MM.1S (cell line): ENCODE measurements around the gene FIGN.
A peak's percentile ranks its signal among the peaks of the same experiment; 100 is the strongest.

Experiments
- DNase-seq: peaks from one replicate; pipeline ENCODE4 v3.0.0-alpha.2; 2015
- H2AFZ ChIP-seq: fragments of 300-600 bp; sonication (generic); 2 replicates; pipeline ENCODE4 v1.6.0; 2016; ENCODE audit warnings: antibody characterized with exemption, low read length
- H3F3A ChIP-seq: fragments of 300-600 bp; sonication (generic); 2 replicates; pipeline ENCODE4 v1.6.1; 2016; ENCODE audit warnings: mild to moderate bottlenecking, antibody characterized with exemption, low read length, moderate library complexity, mixed read lengths; ENCODE audit not compliant: insufficient read depth
- H3K27ac ChIP-seq: fragments of 300-600 bp; sonication (generic); 2 replicates; pipeline ENCODE4 v1.5.1; 2016; ENCODE audit warnings: mild to moderate bottlenecking, low read length
- H3K27me3 ChIP-seq: fragments of 300-600 bp; sonication (generic); replicated peaks from 2 replicates; pipeline ENCODE4 v1.6.0; 2016; ENCODE audit warnings: low read length; ENCODE audit not compliant: insufficient read depth
- H3K36me3 ChIP-seq: fragments of 300-600 bp; sonication (generic); replicated peaks from 2 replicates; pipeline ENCODE4 v1.6.1; 2016; ENCODE audit warnings: mild to moderate bottlenecking, low read length, mixed read lengths; ENCODE audit not compliant: insufficient read depth
- H3K4me1 ChIP-seq: fragments of 300-600 bp; sonication (generic); 2 replicates; pipeline ENCODE4 v1.6.1; 2016; ENCODE audit warnings: low read length, mixed read lengths
- H3K4me2 ChIP-seq: fragments of 300-600 bp; sonication (generic); 2 replicates; pipeline ENCODE4 v1.6.0; 2016; ENCODE audit warnings: low read depth, low read length
- H3K4me3 ChIP-seq: fragments of 300-600 bp; sonication (generic); 2 replicates; pipeline ENCODE4 v1.5.1; 2016; ENCODE audit warnings: low read length, mixed read lengths
- H3K79me2 ChIP-seq: fragments of 300-600 bp; sonication (generic); 2 replicates; pipeline ENCODE4 v1.6.1; 2016; ENCODE audit warnings: mixed run types, low read length, mixed read lengths
- H3K9ac ChIP-seq: fragments of 300-600 bp; sonication (generic); 2 replicates; pipeline ENCODE4 v1.6.1; 2016; ENCODE audit warnings: low read length, mixed read lengths
- H3K9me2 ChIP-seq: fragments of 300-600 bp; sonication (generic); replicated peaks from 2 replicates; pipeline ENCODE4 v1.6.1; 2016; ENCODE audit warnings: mild to moderate bottlenecking, low read length, mixed read lengths; ENCODE audit not compliant: insufficient read depth
- H3K9me3 ChIP-seq: fragments of 300-600 bp; sonication (generic); replicated peaks from 2 replicates; pipeline ENCODE4 v1.6.1; 2016; ENCODE audit warnings: mild to moderate bottlenecking, low read length, mixed read lengths; ENCODE audit not compliant: insufficient read depth
- H4K20me1 ChIP-seq: fragments of 300-600 bp; sonication (generic); 2 replicates; pipeline ENCODE4 v1.6.1; 2016; ENCODE audit warnings: mild to moderate bottlenecking, low read length, moderate library complexity, mixed read lengths; ENCODE audit not compliant: insufficient read depth
- CTCF ChIP-seq: fragments of 300-600 bp; sonication (generic); IDR thresholded peaks from 2 replicates; pipeline ENCODE4 v1.5.1; 2016; ENCODE audit warnings: antibody characterized with exemption, low read length, mixed read lengths
- EZH2 ChIP-seq: fragments of 300-600 bp; sonication (generic); optimal IDR thresholded peaks from 2 replicates; pipeline ENCODE3; 2017; ENCODE audit warnings: low read depth, mild to moderate bottlenecking, antibody characterized with exemption, low read length, mixed read lengths
- EZH2phosphoT487 ChIP-seq: fragments of 300-600 bp; sonication (generic); IDR thresholded peaks from 2 replicates; pipeline ENCODE4 v1.6.1; 2018; ENCODE audit warnings: antibody characterized with exemption, low read length

Gene FIGN

DNA sequence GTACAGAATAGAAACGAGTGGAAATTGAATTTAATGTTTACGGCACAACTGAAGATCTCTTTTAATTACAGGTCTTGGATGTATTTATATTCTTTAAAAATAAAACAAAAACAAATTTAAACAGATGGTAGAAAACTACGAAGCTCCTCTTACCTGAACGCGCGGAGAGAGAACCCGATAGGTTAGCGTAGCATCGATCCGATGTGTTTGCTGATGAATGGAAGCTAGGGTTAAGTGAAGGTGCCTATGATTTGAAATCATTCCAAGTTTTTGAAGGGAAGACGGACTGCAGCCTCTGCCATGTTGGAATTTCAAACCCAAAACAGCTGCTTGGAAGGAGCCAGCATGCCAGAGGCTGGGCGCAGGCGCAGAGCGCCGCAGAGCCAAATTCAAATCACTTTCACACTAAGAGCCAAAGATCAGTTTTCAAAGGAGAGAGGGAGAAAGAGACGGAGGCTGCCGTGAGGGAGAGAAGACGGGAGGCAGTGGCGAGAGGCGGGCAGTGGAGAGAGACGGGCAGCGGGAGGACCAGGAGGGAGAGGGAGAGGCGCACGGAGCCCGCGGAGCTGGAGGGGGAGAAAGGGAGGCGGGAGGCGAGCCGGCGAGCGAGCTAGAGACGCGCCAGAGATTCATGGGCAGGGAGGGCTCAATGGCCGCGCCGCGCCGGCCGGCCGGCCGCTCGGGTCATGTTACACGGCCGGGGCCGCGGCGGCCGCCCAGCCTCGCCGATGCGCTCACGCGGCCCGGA is at the start of gene FIGN:
Gene FIGN, minus strand, starts transcription at position 324 of the 748 bp plus-strand sequence. CDS start 1,081 bp downstream, outside the sequence.
- no peaks in the 10 kb centered on the region for H4K20me1 ChIP-seq
- peak within 1 kb of the TSS; percentile 67; the same call in 1 of the 2 replicates for H3K9ac ChIP-seq
- no peaks in the 10 kb centered on the region for H3F3A ChIP-seq
- H2AFZ ChIP-seq: peak within 1 kb of the TSS; percentile 95
- peak within 1 kb of the TSS; percentile 78 for H3K4me2 ChIP-seq
- no peaks in the 10 kb centered on the region for H3K9me3 ChIP-seq
- no peaks in the 10 kb centered on the region for H3K27me3 ChIP-seq
- no peak for TF ChIP-seq EZH2phosphoT487
- TF ChIP-seq CTCF: no peak
- no peak for TF ChIP-seq EZH2
- H3K79me2 ChIP-seq: peaks cover 4% of the 10 kb centered on the region; the same call in 1 of the 2 replicates
- H3K27ac ChIP-seq: no peak within 1 kb of the TSS
- peak; percentile 59 for DNase-seq
- H3K36me3 ChIP-seq: no peaks in the 10 kb centered on the region
- peak within 1 kb of the TSS; percentile 84 for H3K4me3 ChIP-seq
- H3K9me2 ChIP-seq: no peaks in the 10 kb centered on the region
- H3K4me1 ChIP-seq: peaks cover 12% of the 10 kb centered on the region; the same call in 1 of the 2 replicates

- no peaks in the 10 kb centered on the region for H3K79me2 ChIP-seq
- no peaks in the 10 kb centered on the region for H3K36me3 ChIP-seq
- no peak overlapping the region for H3K27ac ChIP-seq
- no peaks in the 10 kb centered on the region for H3K4me1 ChIP-seq
- H3K27me3 ChIP-seq: no peaks in the 10 kb centered on the region
- no peaks in the 10 kb centered on the region for H4K20me1 ChIP-seq
- H3K9ac ChIP-seq: no peak overlapping the region
- no peaks in the 10 kb centered on the region for H3K9me3 ChIP-seq
- no peaks in the 10 kb centered on the region for H3F3A ChIP-seq
- no peak overlapping the region for H3K4me3 ChIP-seq
- H2AFZ ChIP-seq: no peak overlapping the region
- no peak for DNase-seq
- H3K4me2 ChIP-seq: no peak overlapping the region
- no peak for TF ChIP-seq EZH2
- TF ChIP-seq CTCF: no peak
- no peak for TF ChIP-seq EZH2phosphoT487
- no peaks in the 10 kb centered on the region for H3K9me2 ChIP-seq
These were observed 49.4 kb upstream of the FIGN start for GRCh38 chr2:163785162-163785561.

- no peak overlapping the region for H3K4me2 ChIP-seq
- TF ChIP-seq EZH2: no peak
- TF ChIP-seq EZH2phosphoT487: no peak
- no peak for TF ChIP-seq CTCF
- no peak for DNase-seq
These were observed 44.3 kb upstream of the FIGN start for GRCh38 chr2:163779970-163780597.

More at GRCh38 chr2:163779970-163780597, 44.3 kb upstream of the FIGN start:
- Histone ChIP-seq H4K20me1 (no peaks in the 10 kb centered on the region), H3K79me2 (no peaks in the 10 kb centered on the region), H3K36me3 (no peaks in the 10 kb centered on the region), H3K9ac (no peak overlapping the region), H2AFZ (no peak overlapping the region), H3K4me1 (no peaks in the 10 kb centered on the region), H3K4me3 (no peak overlapping the region), H3F3A (no peaks in the 10 kb centered on the region), H3K27me3 (no peaks in the 10 kb centered on the region), H3K9me3 (no peaks in the 10 kb centered on the region), H3K27ac (no peak overlapping the region), H3K9me2 (no peaks in the 10 kb centered on the region)
